Thoracic aorta (tissue), 2 donors: ENCODE measurements around the gene SPRYD7. TPM values are rescaled to one million over a fixed set of nuclear protein-coding genes. Genes with fewer than 3 reads are reported as not detected.

ENCODE experiments used
- ATAC-seq: fragments of 150-250 bp; one replicate; pipeline ENCODE4 v1.8.0; 2017; ENCODE audit warnings: low read depth; ENCODE audit not compliant: insufficient number of reproducible peaks, low FRiP score
- DNase-seq: peaks from one replicate; pipeline ENCODE4 v3.0.0-alpha.2; 2020; ENCODE audit warnings: low spot score
- H3K27ac ChIP-seq, 2 donors: fragments of 200-600 bp; sonication (generic); 1 replicate in 1 of 2; 2 replicates in 1 of 2; pipeline ENCODE4 v1.5.1; 2016; ENCODE audit warnings: mild to moderate bottlenecking in 2 of 2, moderate library complexity in 2 of 2
- H3K27me3 ChIP-seq: fragments of 200-600 bp; sonication (generic); replicated peaks from 2 replicates; pipeline ENCODE4 v1.6.0; 2016; ENCODE audit warnings: mild to moderate bottlenecking; ENCODE audit not compliant: insufficient read depth
- H3K36me3 ChIP-seq: fragments of 200-600 bp; sonication (generic); one replicate; pipeline ENCODE4 v1.5.1; 2016
- H3K4me1 ChIP-seq, 2 donors: fragments of 200-600 bp; sonication (generic); 1 replicate in 1 of 2; 2 replicates in 1 of 2; pipeline versions ENCODE4 v1.5.1 to v1.6.0; 2016; ENCODE audit warnings: low read depth in 2 of 2, mild to moderate bottlenecking in 1 of 2; ENCODE audit not compliant: control insufficient read depth in 1 of 2
- H3K4me3 ChIP-seq: fragments of 200-600 bp; sonication (generic); 2 replicates; pipeline ENCODE4 v1.5.1; 2016; ENCODE audit warnings: mild to moderate bottlenecking
- H3K9me3 ChIP-seq: fragments of 200-600 bp; sonication (generic); 2 replicates; pipeline ENCODE4 v1.5.1; 2016
- CTCF ChIP-seq: fragments of 200-600 bp; sonication (generic); IDR thresholded peaks from one replicate; pipeline ENCODE4 v1.5.1; 2019; ENCODE audit warnings: antibody characterized with exemption
- total RNA-seq, 2 donors: library from RNA; depleted of rRNA; stranded (reverse); fragments of >200 nt; gene quantifications; one replicate each; pipeline versions ENCODE4 v1.1.0 to v1.2.3, GENCODE V29; 2016

Gene SPRYD7
- total RNA-seq, 2 donors from 2014 or later: 4.0 to 4.1 TPM

DNA sequence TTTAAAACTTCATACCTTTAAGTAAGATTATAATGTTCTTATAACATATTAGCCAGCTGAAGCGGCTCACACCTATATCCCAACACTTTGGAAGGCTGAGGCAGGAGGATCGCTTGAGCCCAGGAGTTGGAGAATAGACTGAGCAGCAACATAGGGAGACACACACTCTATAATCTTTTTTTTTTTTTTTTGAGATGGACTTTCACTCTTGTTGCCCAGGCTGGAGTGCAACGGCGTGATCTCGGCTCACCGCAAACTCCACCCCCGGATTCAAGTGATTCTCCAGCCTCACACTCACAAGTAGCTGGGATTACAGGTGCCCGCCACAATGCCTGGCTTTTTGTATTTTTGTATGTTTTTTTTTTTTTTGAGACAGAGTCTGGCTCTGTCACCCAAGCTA, 37.3 kb downstream of the SPRYD7 start:
- no peaks in the 10 kb centered on the region for H3K36me3 ChIP-seq
- no peak for TF ChIP-seq CTCF
- DNase-seq: no peak
- no peak overlapping the region for H3K4me3 ChIP-seq
- no peaks in the 10 kb centered on the region for H3K4me1 ChIP-seq
- no peaks in the 10 kb centered on the region for H3K9me3 ChIP-seq
- no peaks in the 10 kb centered on the region for H3K27me3 ChIP-seq
- H3K27ac ChIP-seq: no peak overlapping the region
- no peak for ATAC-seq

GRCh38 chr13:49897713-49898112, 38.4 kb downstream of the SPRYD7 start:
- H3K9me3 ChIP-seq: no peaks in the 10 kb centered on the region
- no peak overlapping the region for H3K27ac ChIP-seq
- DNase-seq: no peak
- no peaks in the 10 kb centered on the region for H3K27me3 ChIP-seq
- no peak for ATAC-seq
- TF ChIP-seq CTCF: no peak
- H3K36me3 ChIP-seq: no peaks in the 10 kb centered on the region
- H3K4me1 ChIP-seq: no peaks in the 10 kb centered on the region
- no peak overlapping the region for H3K4me3 ChIP-seq

- Histone ChIP-seq H3K4me1 (no peaks in the 10 kb centered on the region), H3K9me3 (no peaks in the 10 kb centered on the region), H3K27me3 (no peaks in the 10 kb centered on the region), H3K27ac (no peak overlapping the region), H3K4me3 (no peak overlapping the region), H3K36me3 (no peaks in the 10 kb centered on the region)
- no peak for TF ChIP-seq CTCF
- ATAC-seq (no peak), DNase-seq (no peak)
Observed at GRCh38 chr13:49895826-49896225, 40.3 kb downstream of the SPRYD7 start.

GRCh38 chr13:49893591-49893990, 42.5 kb downstream of the SPRYD7 start:
- Histone ChIP-seq H3K27ac (no peak overlapping the region), H3K36me3 (no peaks in the 10 kb centered on the region), H3K9me3 (no peaks in the 10 kb centered on the region), H3K27me3 (no peaks in the 10 kb centered on the region), H3K4me3 (no peak overlapping the region), H3K4me1 (no peaks in the 10 kb centered on the region)
- no peak for TF ChIP-seq CTCF
- ATAC-seq (no peak), DNase-seq (no peak)

DNA sequence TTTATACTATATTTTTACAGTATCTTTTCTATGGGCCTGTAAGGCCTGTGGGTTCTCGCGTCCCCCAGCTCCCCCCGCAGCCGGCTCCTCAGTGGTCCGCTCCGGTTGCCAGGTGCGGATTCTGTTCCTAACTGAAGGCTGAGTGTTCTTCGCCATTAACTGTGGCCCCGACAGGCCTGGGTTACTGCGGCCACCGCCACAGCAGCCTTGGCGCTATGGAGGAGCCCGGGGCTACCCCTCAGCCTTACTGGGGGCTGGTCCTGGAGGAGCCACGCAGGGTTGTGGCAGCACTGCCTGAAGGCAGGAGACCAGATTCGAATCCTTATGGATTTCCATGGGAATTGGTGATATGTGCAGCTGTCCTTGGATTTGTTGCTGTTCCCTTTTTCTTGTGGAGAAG, 45.8 kb downstream of the SPRYD7 start:
- no peaks in the 10 kb centered on the region for H3K27me3 ChIP-seq
- H3K4me1 ChIP-seq: no peaks in the 10 kb centered on the region
- H3K36me3 ChIP-seq: no peaks in the 10 kb centered on the region
- no peak for TF ChIP-seq CTCF
- no peak overlapping the region for H3K27ac ChIP-seq
- DNase-seq (no peak), ATAC-seq (no peak)
- H3K4me3 ChIP-seq: no peak overlapping the region
- no peaks in the 10 kb centered on the region for H3K9me3 ChIP-seq
